H1 (cell line): ENCODE measurements around the gene ARHGEF12. TPM values are rescaled to one million over a fixed set of nuclear protein-coding genes. Genes with fewer than 3 reads are reported as not detected.

Experiments
- CTCF ChIA-PET: fragments of 300-600 bp; sonication (Branson Sonifier 250); formaldehyde crosslinking; loops from one replicate; lab custom pipeline; 2021; ENCODE audit not compliant: partially characterized antibody; lab: Charles Lee
- POLR2A ChIA-PET: fragments of 300-600 bp; sonication (Branson Sonifier 250); formaldehyde crosslinking; loops from one replicate; lab custom pipeline; 2021; ENCODE audit warnings: inconsistent platforms; ENCODE audit not compliant: partially characterized antibody; lab: Charles Lee
- DNase-seq, 2 experiments: peaks; one replicate each; pipeline versions ENCODE4 v3.0.0 to v3.0.0-alpha.2; 2010 to 2022; ENCODE audit warnings: low spot score in 2 of 2, low read depth in 1 of 2, mixed read lengths in 1 of 2
- FAIRE-seq: peaks from 2 replicates; lab custom pipeline; 2011; peaks lifted over from hg19 to GRCh38; lab: Jason Lieb, UNC
- H2AFZ ChIP-seq: 2 replicates; pipeline ENCODE4 v1.8.1; 2012; ENCODE audit warnings: low read length, inconsistent platforms
- H2AK5ac ChIP-seq: 2 replicates; pipeline ENCODE4 v1.6.1; 2013; ENCODE audit warnings: low read depth, low read length
- H2BK120ac ChIP-seq: replicated peaks from 2 replicates; pipeline ENCODE3; 2013; ENCODE audit warnings: low read depth, low read length, inconsistent platforms
- H2BK12ac ChIP-seq: 2 replicates; pipeline ENCODE4 v1.6.1; 2013; ENCODE audit warnings: low read depth, low read length
- H2BK15ac ChIP-seq: 2 replicates; pipeline ENCODE4 v1.6.1; 2013; ENCODE audit warnings: low read length
- H2BK20ac ChIP-seq: 2 replicates; pipeline ENCODE4 v1.6.1; 2013; ENCODE audit warnings: low read length
- H2BK5ac ChIP-seq: 2 replicates; pipeline ENCODE4 v1.6.1; 2013; ENCODE audit warnings: low read depth, low read length
- H3K14ac ChIP-seq: 2 replicates; pipeline ENCODE4 v1.6.1; 2013; ENCODE audit warnings: inconsistent platforms; ENCODE audit not compliant: insufficient read length
- H3K18ac ChIP-seq: 2 replicates; pipeline ENCODE4 v1.6.1; 2013; ENCODE audit warnings: low read length; ENCODE audit errors: extremely low read depth
- H3K23ac ChIP-seq: 2 replicates; pipeline ENCODE4 v1.6.1; 2013; ENCODE audit warnings: inconsistent platforms; ENCODE audit not compliant: insufficient read length
- H3K23me2 ChIP-seq: 2 replicates; pipeline ENCODE4 v1.6.1; 2013; ENCODE audit warnings: low read depth, low read length
- H3K27ac ChIP-seq: 2 replicates; pipeline ENCODE4 v1.6.1; 2011; ENCODE audit warnings: low read depth, low read length, inconsistent platforms
- H3K27me3 ChIP-seq, 4 experiments: replicated peaks in 1 of 4; 1 replicate in 1 of 4; 2 replicates in 3 of 4; pipeline versions ENCODE4 v1.6.1 to v1.8.1; 2011 to 2013; ENCODE audit warnings: low read length in 3 of 4, mild to moderate bottlenecking in 3 of 4, inconsistent platforms in 2 of 4, mixed read lengths in 2 of 4, moderate library complexity in 1 of 4; ENCODE audit not compliant: control insufficient read depth in 3 of 4, insufficient read depth in 3 of 4; ENCODE audit errors: extremely low read depth in 1 of 4
- H3K36me3 ChIP-seq, 4 experiments: 2 replicates each; pipeline versions ENCODE4 v1.6.1 to v1.8.1; 2011 to 2013; ENCODE audit warnings: mild to moderate bottlenecking in 4 of 4, low read length in 3 of 4, moderate library complexity in 2 of 4, control low read depth in 1 of 4, inconsistent platforms in 1 of 4; ENCODE audit not compliant: insufficient read depth in 4 of 4, control insufficient read depth in 2 of 4
- H3K4ac ChIP-seq: replicated peaks from 2 replicates; pipeline ENCODE3; 2013; ENCODE audit warnings: low read length, low read depth, mixed read lengths, inconsistent platforms; ENCODE audit not compliant: insufficient read length
- H3K4me1 ChIP-seq, 4 experiments: replicated peaks in 1 of 4; 1 replicate in 1 of 4; 2 replicates in 3 of 4; pipeline versions ENCODE4 v1.6.1 to v1.8.1; 2011 to 2013; ENCODE audit warnings: low read length in 3 of 4, inconsistent platforms in 2 of 4, mixed read lengths in 1 of 4; ENCODE audit not compliant: insufficient read depth in 4 of 4, control insufficient read depth in 3 of 4
- H3K4me2 ChIP-seq, 2 experiments: 2 replicates each; pipeline versions ENCODE4 v1.6.1 to v1.8.1; 2011 to 2013; ENCODE audit warnings: low read depth in 2 of 2, low read length in 2 of 2, control low read depth in 1 of 2, inconsistent platforms in 1 of 2, mild to moderate bottlenecking in 1 of 2; ENCODE audit not compliant: insufficient read depth in 1 of 2
- H3K4me3 ChIP-seq, 4 experiments: fragments of 200-600, 300-600 bp in 1 of 4; sonication (generic), shearing (Covaris generic), sonication (Bioruptor Twin) in 1 of 4; 2 replicates each; pipeline versions ENCODE4 v1.5.1 to v1.8.1; 2011 to 2016; ENCODE audit warnings: low read length in 4 of 4, low read depth in 3 of 4, control low read depth in 2 of 4, inconsistent platforms in 2 of 4, mild to moderate bottlenecking in 2 of 4, mixed read lengths in 1 of 4, moderate library complexity in 1 of 4; ENCODE audit not compliant: insufficient read depth in 2 of 4; ENCODE audit errors: extremely low read depth in 1 of 4
- H3K56ac ChIP-seq: replicated peaks from 2 replicates; pipeline ENCODE3; 2013; ENCODE audit warnings: low read depth, mild to moderate bottlenecking, mixed read lengths, low read length, inconsistent platforms; ENCODE audit not compliant: insufficient read length
- H3K79me1 ChIP-seq: 2 replicates; pipeline ENCODE4 v1.6.1; 2013; ENCODE audit warnings: low read depth, low read length, control low read depth
- H3K79me2 ChIP-seq, 2 experiments: 2 replicates each; pipeline versions ENCODE4 v1.6.1 to v1.8.1; 2012 to 2013; ENCODE audit warnings: low read length in 2 of 2, mild to moderate bottlenecking in 2 of 2, inconsistent platforms in 1 of 2; ENCODE audit not compliant: insufficient read depth in 2 of 2, control insufficient read depth in 1 of 2
- H3K9ac ChIP-seq, 4 experiments: replicated peaks in 1 of 4; 1 replicate in 1 of 4; 2 replicates in 3 of 4; pipeline versions ENCODE4 v1.6.1 to v1.8.1; 2011 to 2013; ENCODE audit warnings: low read depth in 3 of 4, low read length in 3 of 4, control low read depth in 2 of 4, mild to moderate bottlenecking in 2 of 4, moderate library complexity in 2 of 4, inconsistent platforms in 1 of 4; ENCODE audit errors: extremely low read depth in 1 of 4
- H3K9me3 ChIP-seq, 2 experiments: 2 replicates each; pipeline versions ENCODE4 v1.6.1 to v1.8.1; 2012 to 2013; ENCODE audit warnings: mild to moderate bottlenecking in 2 of 2, moderate library complexity in 2 of 2, control low read depth in 1 of 2, inconsistent platforms in 1 of 2, low read depth in 1 of 2, low read length in 1 of 2, mixed read lengths in 1 of 2; ENCODE audit not compliant: insufficient read depth in 2 of 2
- H4K20me1 ChIP-seq, 2 experiments: replicated peaks in 1 of 2; 2 replicates each; pipeline versions ENCODE3 to v1.8.1; 2011 to 2013; ENCODE audit warnings: inconsistent platforms in 2 of 2, low read length in 2 of 2, mild to moderate bottlenecking in 1 of 2; ENCODE audit not compliant: insufficient read depth in 2 of 2, control insufficient read depth in 1 of 2
- H4K5ac ChIP-seq: 2 replicates; pipeline ENCODE4 v1.6.1; 2013; ENCODE audit warnings: low read length, low read depth, mixed read lengths, inconsistent platforms; ENCODE audit not compliant: insufficient read length
- H4K8ac ChIP-seq: 2 replicates; pipeline ENCODE4 v1.8.0; 2013; ENCODE audit warnings: mild to moderate bottlenecking, moderate library complexity, low read length, inconsistent platforms; ENCODE audit not compliant: insufficient read depth; ENCODE audit errors: extremely low read depth
- H4K91ac ChIP-seq: replicated peaks from 2 replicates; pipeline ENCODE3; 2013; ENCODE audit warnings: low read length, mixed read lengths, inconsistent platforms; ENCODE audit not compliant: insufficient read length
- CHD2 ChIP-seq: IDR thresholded peaks from 2 replicates; pipeline ENCODE4 v1.6.1; 2012; ENCODE audit warnings: low read length, improper control_type of control experiment
- CTCF ChIP-seq, 3 experiments: IDR thresholded peaks; 1 replicate in 2 of 3; 2 replicates in 1 of 3; pipeline versions ENCODE4 v1.5.1 to v1.6.1; 2011; ENCODE audit warnings: low read length in 3 of 3, mild to moderate bottlenecking in 3 of 3, inconsistent platforms in 2 of 3, low read depth in 1 of 3, moderate library complexity in 1 of 3; ENCODE audit not compliant: insufficient read depth in 1 of 3; ENCODE audit errors: control extremely low read depth in 1 of 3
- JUN ChIP-seq: IDR thresholded peaks from 2 replicates; pipeline ENCODE4 v1.6.1; 2011; ENCODE audit warnings: low read depth, mild to moderate bottlenecking, improper control_type of control experiment, low read length
- KDM5A ChIP-seq: fragments of 200-600 bp; IDR thresholded peaks from 2 replicates; pipeline ENCODE4 v1.7.1; 2012; ENCODE audit warnings: mild to moderate bottlenecking, low read length, inconsistent platforms, mixed read lengths
- RBBP5 ChIP-seq: IDR thresholded peaks from 2 replicates; pipeline ENCODE4 v1.7.1; 2012; ENCODE audit warnings: low read depth, mild to moderate bottlenecking, inconsistent platforms, low read length, moderate library complexity, borderline replicate concordance
- RFX5 ChIP-seq: IDR thresholded peaks from 2 replicates; pipeline ENCODE4 v1.6.1; 2011; ENCODE audit warnings: low read depth, low read length, improper control_type of control experiment, borderline replicate concordance
- SIN3A ChIP-seq, 2 experiments: IDR thresholded peaks in 1 of 2; conservative IDR thresholded peaks in 1 of 2; 2 replicates each; pipeline ENCODE4 v1.6.1; 2011 to 2012; ENCODE audit warnings: low read length in 2 of 2, improper control_type of control experiment in 1 of 2, low read depth in 1 of 2, mild to moderate bottlenecking in 1 of 2
- TCF12 ChIP-seq: IDR thresholded peaks from 2 replicates; pipeline ENCODE4 v1.6.1; 2011; ENCODE audit warnings: low read depth, mild to moderate bottlenecking, low read length
- YY1 ChIP-seq: IDR thresholded peaks from 2 replicates; pipeline ENCODE4 v1.6.1; 2011; ENCODE audit warnings: low read depth, mild to moderate bottlenecking, low read length
- WGBS, 2 experiments: shearing (Covaris generic) in 1 of 2; methylation state at CpG; one replicate each; pipeline versions ENCODE4 v1.1.6 to v1.1.7; 2013 to 2015; ENCODE audit warnings: low lambda C conversion rate in 2 of 2, mixed read lengths in 2 of 2, inconsistent platforms in 1 of 2, low coverage in 1 of 2, missing lambda C conversion rate in 1 of 2; ENCODE audit not compliant: insufficient replicate concordance in 2 of 2, insufficient coverage in 1 of 2, insufficient read length in 1 of 2; ENCODE audit errors: extremely low coverage in 1 of 2, missing lambda C conversion rate in 1 of 2; 5-methylcytosine and 5-hydroxymethylcytosine counted together
- polyA plus RNA-seq, 7 experiments: library from polyadenylated mRNA; depleted of rRNA in 3 of 7; stranded (reverse) in 5 of 7; unstranded in 2 of 7; fragments of >200 nt in 5 of 7; fragments of 200-250 nt in 2 of 7; gene quantifications; 1 replicate in 5 of 7; 2 replicates in 1 of 7; 4 replicates in 1 of 7; pipeline versions ENCODE4 v1.2.1 to v1.2.3, GENCODE V29; 2011 to 2013; ENCODE audit warnings: missing spikeins in 2 of 7, mixed read lengths in 2 of 7
- total RNA-seq: library from RNA; stranded (reverse); fragmentation: NEBNext Ultra II Directional; extraction: Animal tissue kit (Norgen Biotek cat#: 25700); gene quantifications from 2 replicates; pipeline ENCODE4 v1.2.1, GENCODE V29; 2021

Gene ARHGEF12
- total and polyA plus RNA-seq, 2 of the 8 experiments (the other 6 are each of a cell fraction or from before 2014, with no cell fraction given) = 5.1 to 33.7 TPM

GRCh38 chr11:120511116-120511819, 175.1 kb downstream of the ARHGEF12 start, which contains the start of gene GRIK4:
TSS of gene GRIK4 (plus strand) at chr11:120511748. CDS start at chr11:120660319, 148,571 bp downstream.
- no peaks in the 10 kb centered on the region; the same call in 1 of the 2 replicates for H3K79me1 ChIP-seq
- 6% methylated on average over 21 of the region's 95 CpGs; no CpG with 5 or more reads in 1 of the 2 experiments for WGBS, 2 experiments
- no peak within 1 kb of the TSS for H3K23ac ChIP-seq
- POLR2A ChIA-PET = interaction anchor here (1.6 kb wide), 1 partner anchor 138 kb away, joined by 5 read pairs; no protein-coding TSS in a partner anchor
- no peak within 1 kb of the TSS for H3K27ac ChIP-seq
- peaks cover 0 to 5% (median 2%) of the 10 kb centered on the region in 4 experiments; a peak in 3 of 7 replicates for H3K4me1 ChIP-seq
- H2BK12ac ChIP-seq = peak within 1 kb of the TSS; percentile 75; the same call in 1 of the 2 replicates
- no peak within 1 kb of the TSS for H3K4ac ChIP-seq
- peak within 1 kb of the TSS; percentile 78; the same call in 1 of the 2 replicates for H3K18ac ChIP-seq
- no peak within 1 kb of the TSS for H2BK20ac ChIP-seq
- H2BK5ac ChIP-seq = no peak within 1 kb of the TSS
- peaks cover 5% of the 10 kb centered on the region; the same call in 1 of the 2 replicates for H3K23me2 ChIP-seq
- CTCF ChIA-PET = interaction anchor here (0.5 to 4.5 kb wide), 47 partner anchors 8 to 434 kb away, joined by 3 to 30 read pairs (median 4); no protein-coding TSS in a partner anchor
- no peak within 1 kb of the TSS for H4K5ac ChIP-seq
- peaks cover 0 to 4% of the 10 kb centered on the region in 2 experiments for H4K20me1 ChIP-seq
- peaks cover 0 to 22% (median 12%) of the 10 kb centered on the region in 4 experiments; a peak in 5 of 7 replicates for H3K27me3 ChIP-seq
- H3K56ac ChIP-seq = no peak within 1 kb of the TSS
- H3K4me2 ChIP-seq = peak within 1 kb of the TSS; percentile 69 to 94
- H2AFZ ChIP-seq = 0 out of 2 replicates have a peak within 1 kb of the TSS, but pooled peaks have one; percentile 9
- no peak within 1 kb of the TSS for H3K14ac ChIP-seq
- peak within 1 kb of the TSS; percentile 98 for H2BK15ac ChIP-seq
- H4K91ac ChIP-seq = no peak within 1 kb of the TSS
- DNase-seq = peak; percentile 63 to 97
- no peak within 1 kb of the TSS for H2AK5ac ChIP-seq
- peak within 1 kb of the TSS; percentile 41 to 65 (median 48) for H3K4me3 ChIP-seq
- H2BK120ac ChIP-seq = no peak within 1 kb of the TSS
- no peak within 1 kb of the TSS for H4K8ac ChIP-seq
- H3K9ac ChIP-seq = no peak within 1 kb of the TSS
- H3K79me2 ChIP-seq = no peaks in the 10 kb centered on the region
- FAIRE-seq = no peak
- H3K9me3 ChIP-seq = no peaks in the 10 kb centered on the region
- no peaks in the 10 kb centered on the region for H3K36me3 ChIP-seq
- no peak for TF ChIP-seq RFX5
- no peak for TF ChIP-seq YY1
- TF ChIP-seq KDM5A = no peak
- TF ChIP-seq CHD2 = no peak
- peak; percentile 84 to 97 (median 89) for TF ChIP-seq CTCF (IDR thresholded peaks at IDR 0.05; ENCODE audit: control extremely low read depth in 1 of 3, insufficient read depth in 1 of 3, low read depth in 1 of 3, low read length in 3 of 3)
- 0 out of 2 replicates have a peak, but pooled peaks have one; percentile 17 for TF ChIP-seq TCF12
- TF ChIP-seq SIN3A (conservative IDR thresholded peaks at IDR 0.05 in 1 of 2, IDR thresholded peaks at IDR 0.05 in 1 of 2; ENCODE audit: low read depth in 1 of 2, low read length in 2 of 2) = no peak
- no peak for TF ChIP-seq JUN
- TF ChIP-seq RBBP5 = peak; percentile 36; the same call in 1 of the 2 replicates
